Measurements from ENCODE around the gene ACD.

The ACD gene

GRCh38 chr16:67664871-67665270 is 4.8 kb upstream of the ACD start:
- TF ChIP-seq, protein P1, sequence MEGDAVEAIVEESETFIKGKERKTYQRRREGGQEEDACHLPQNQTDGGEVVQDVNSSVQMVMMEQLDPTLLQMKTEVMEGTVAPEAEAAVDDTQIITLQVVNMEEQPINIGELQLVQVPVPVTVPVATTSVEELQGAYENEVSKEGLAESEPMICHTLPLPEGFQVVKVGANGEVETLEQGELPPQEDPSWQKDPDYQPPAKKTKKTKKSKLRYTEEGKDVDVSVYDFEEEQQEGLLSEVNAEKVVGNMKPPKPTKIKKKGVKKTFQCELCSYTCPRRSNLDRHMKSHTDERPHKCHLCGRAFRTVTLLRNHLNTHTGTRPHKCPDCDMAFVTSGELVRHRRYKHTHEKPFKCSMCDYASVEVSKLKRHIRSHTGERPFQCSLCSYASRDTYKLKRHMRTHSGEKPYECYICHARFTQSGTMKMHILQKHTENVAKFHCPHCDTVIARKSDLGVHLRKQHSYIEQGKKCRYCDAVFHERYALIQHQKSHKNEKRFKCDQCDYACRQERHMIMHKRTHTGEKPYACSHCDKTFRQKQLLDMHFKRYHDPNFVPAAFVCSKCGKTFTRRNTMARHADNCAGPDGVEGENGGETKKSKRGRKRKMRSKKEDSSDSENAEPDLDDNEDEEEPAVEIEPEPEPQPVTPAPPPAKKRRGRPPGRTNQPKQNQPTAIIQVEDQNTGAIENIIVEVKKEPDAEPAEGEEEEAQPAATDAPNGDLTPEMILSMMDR (IDR thresholded peaks at IDR 0.05; ENCODE audit: insufficient read depth, low read length, missing control alignments), result no peak
- no peak overlapping the region for H3K4me3 ChIP-seq (ENCODE audit: low read depth, low read length)
- no peak for DNase-seq (ENCODE audit: low read depth, low spot score)
- ChIA-PET CTCF (interaction anchor here (1.1 to 19.0 kb wide), 7 partner anchors 8 to 142 kb away, joined by 3 to 605 read pairs (median 24); partner anchors contain the start of genes CARMIL2, CTCF and RIPOR1), POLR2A (no interaction called here)

GRCh38 chr16:67664258-67664657 is 4.2 kb upstream of the ACD start:
- no peak for DNase-seq (ENCODE audit: low read depth, low spot score)
- POLR2A ChIA-PET, result no interaction called here
- TF ChIP-seq, protein P1 (IDR thresholded peaks at IDR 0.05; ENCODE audit: insufficient read depth, low read length, missing control alignments), result no peak
- CTCF ChIA-PET, result interaction anchor here (1.2 to 19.0 kb wide), 8 partner anchors 8 to 141 kb away, joined by 3 to 605 read pairs (median 14); partner anchors contain the start of genes CARMIL2, CTCF and RIPOR1
- no peak overlapping the region for H3K4me3 ChIP-seq (ENCODE audit: low read depth, low read length)

DNA sequence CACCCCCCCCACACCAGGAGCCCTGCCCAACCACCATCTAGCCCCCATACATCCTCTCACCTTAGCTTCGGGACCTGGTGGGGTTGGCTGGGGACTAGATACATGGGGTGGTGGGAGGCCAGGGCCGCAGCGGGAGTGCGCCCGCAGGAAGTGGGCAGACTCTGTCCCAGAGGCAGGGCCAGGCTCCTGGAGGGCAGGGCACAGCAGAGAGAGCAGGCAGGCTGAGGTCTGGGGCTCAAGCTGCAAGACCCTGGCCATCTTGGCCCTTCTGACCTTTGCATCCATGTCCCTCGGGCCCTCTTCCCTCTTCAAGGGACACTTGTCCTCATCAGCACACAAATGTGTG is 3.8 kb upstream of the ACD start:
- ChIA-PET CTCF (interaction anchor here (1.2 to 19.0 kb wide), 8 partner anchors 9 to 140 kb away, joined by 3 to 605 read pairs (median 14); partner anchors contain the start of genes CARMIL2, CTCF and RIPOR1), POLR2A (no interaction called here)
- TF ChIP-seq, protein P1 (IDR thresholded peaks at IDR 0.05; ENCODE audit: insufficient read depth, low read length, missing control alignments), result no peak
- H3K4me3 ChIP-seq (ENCODE audit: low read depth, low read length), result no peak overlapping the region
- no peak for DNase-seq (ENCODE audit: low read depth, low spot score)

GRCh38 chr16:67663151-67663876 is 3.3 kb upstream of the ACD start:
- TF ChIP-seq, protein P1 (IDR thresholded peaks at IDR 0.05; ENCODE audit: insufficient read depth, low read length, missing control alignments), result peak; percentile 31
- no peak overlapping the region for H3K4me3 ChIP-seq (ENCODE audit: low read depth, low read length)
- no peak for DNase-seq (ENCODE audit: low read depth, low spot score)
- POLR2A ChIA-PET, result no interaction called here
- CTCF ChIA-PET, result interaction anchor here (0.9 to 19.0 kb wide), 11 partner anchors 9 to 265 kb away, joined by 3 to 605 read pairs (median 7); partner anchors contain the start of genes CTCF and RIPOR1

- ChIA-PET CTCF (interaction anchor here (0.9 to 19.0 kb wide), 8 partner anchors 10 to 266 kb away, joined by 3 to 605 read pairs (median 11); partner anchors contain the start of genes CTCF and RIPOR1), POLR2A (no interaction called here)
- DNase-seq (ENCODE audit: low read depth, low spot score), result no peak
- no peak overlapping the region for H3K4me3 ChIP-seq (ENCODE audit: low read depth, low read length)
- TF ChIP-seq, protein P1 (IDR thresholded peaks at IDR 0.05; ENCODE audit: insufficient read depth, low read length, missing control alignments), result no peak
These were observed 2.6 kb upstream of the ACD start for GRCh38 chr16:67662653-67663010.

- ChIA-PET CTCF (interaction anchor here (1.2 to 19.0 kb wide), 6 partner anchors 10 to 267 kb away, joined by 3 to 605 read pairs (median 16); partner anchors contain the start of genes CTCF and RIPOR1), POLR2A (no interaction called here)
- TF ChIP-seq, protein P1 (IDR thresholded peaks at IDR 0.05; ENCODE audit: insufficient read depth, low read length, missing control alignments), result no peak
- H3K4me3 ChIP-seq (ENCODE audit: low read depth, low read length), result no peak overlapping the region
- DNase-seq (ENCODE audit: low read depth, low spot score), result no peak
These were observed 2.0 kb upstream of the ACD start for GRCh38 chr16:67661886-67662652.

Data from AG04449 (cell line).